Uterine smooth muscle cell (primary cell): ENCODE results near the gene EXOSC2. TPM values are rescaled to one million over a fixed set of nuclear protein-coding genes. Genes with fewer than 3 reads are reported as not detected.

Experiments used
- total RNA-seq: library from RNA; depleted of rRNA; stranded (reverse); fragments of >200 nt; gene quantifications from 2 replicates; pipeline ENCODE4 v1.2.3, GENCODE V29; 2014

EXOSC2 gene, protein sequence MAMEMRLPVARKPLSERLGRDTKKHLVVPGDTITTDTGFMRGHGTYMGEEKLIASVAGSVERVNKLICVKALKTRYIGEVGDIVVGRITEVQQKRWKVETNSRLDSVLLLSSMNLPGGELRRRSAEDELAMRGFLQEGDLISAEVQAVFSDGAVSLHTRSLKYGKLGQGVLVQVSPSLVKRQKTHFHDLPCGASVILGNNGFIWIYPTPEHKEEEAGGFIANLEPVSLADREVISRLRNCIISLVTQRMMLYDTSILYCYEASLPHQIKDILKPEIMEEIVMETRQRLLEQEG
- 33.1 and 77.2 TPM in 2 replicates for total RNA-seq

DNA sequence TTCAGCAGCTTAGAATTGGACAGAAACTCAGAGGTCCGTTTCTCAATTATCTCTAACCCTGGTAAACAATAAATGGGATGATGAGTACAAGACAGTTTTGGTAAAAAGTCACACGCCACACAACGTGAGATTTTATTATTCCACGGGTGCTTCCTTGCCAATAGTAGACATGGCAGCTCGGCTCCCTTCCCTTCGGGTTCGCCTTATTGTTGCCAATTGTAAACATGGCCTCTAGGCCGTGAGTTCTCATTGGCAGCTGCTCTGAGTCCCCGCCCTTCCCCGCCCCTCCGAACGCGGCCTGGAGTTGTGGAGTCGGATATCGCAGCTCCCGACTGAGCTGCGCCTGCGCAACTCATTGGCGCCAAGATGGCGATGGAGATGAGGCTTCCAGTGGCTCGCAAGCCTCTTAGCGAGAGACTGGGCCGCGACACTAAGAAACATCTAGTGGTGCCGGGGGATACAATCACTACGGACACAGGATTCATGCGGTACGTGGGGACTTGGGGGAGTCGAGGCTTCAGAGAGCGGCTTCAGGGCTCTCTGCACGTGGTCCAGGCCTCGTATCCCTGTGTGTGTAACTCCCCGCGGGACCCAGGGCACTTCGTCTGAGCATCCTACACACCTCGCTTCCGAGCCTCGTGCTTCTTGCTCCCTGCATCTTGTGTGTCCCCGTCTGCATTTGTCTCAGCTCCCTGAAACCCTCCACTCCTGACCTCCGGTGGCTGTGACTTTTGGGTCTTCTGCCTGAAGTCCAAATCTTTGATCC is at the start of gene EXOSC2:
Gene EXOSC2 (plus strand): TSS at position 355 of the 766 bp plus-strand sequence. CDS start 12 bp downstream, at position 367.

DNA sequence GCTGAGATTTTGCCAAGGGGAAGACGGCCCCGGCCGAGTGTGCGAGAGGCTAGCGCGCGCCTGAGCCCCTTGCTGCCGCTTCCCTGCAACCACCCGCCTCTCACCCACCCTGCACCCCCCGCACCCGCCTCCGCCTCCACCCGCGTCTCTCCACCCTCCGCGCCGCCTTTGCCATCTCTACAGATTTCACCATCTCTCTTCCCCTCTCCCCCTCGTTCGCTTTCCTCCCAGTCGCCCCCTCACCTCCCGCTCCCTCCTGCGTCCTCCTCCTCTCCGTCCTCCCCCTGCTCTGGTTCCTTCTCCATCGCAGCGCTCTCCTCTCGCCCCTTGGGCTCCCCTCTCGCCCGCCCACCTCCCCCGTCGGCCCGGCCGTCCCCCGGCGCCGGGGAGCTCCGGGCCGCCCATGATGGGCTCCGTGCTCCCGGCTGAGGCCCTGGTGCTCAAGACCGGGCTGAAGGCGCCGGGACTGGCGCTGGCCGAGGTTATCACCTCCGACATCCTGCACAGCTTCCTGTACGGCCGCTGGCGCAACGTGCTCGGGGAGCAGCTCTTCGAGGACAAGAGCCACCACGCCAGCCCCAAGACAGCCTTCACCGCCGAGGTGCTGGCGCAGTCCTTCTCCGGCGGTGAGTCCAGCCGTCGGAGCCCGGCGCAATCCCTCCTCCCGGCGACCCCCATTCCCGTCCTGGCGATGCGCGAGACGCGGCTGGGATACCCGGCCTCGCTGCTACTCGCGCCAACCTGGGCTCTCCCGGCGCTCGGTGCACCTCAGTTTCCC is 29.1 kb upstream of the EXOSC2 start, which contains the start of gene PRDM12:
Gene PRDM12 (plus strand): TSS at position 344 of the 778 bp plus-strand sequence. CDS start 60 bp downstream, at position 404.

Other genes with a start within 250 kb of the EXOSC2 start
- 45.8 and 186 TPM in 2 replicates for gene ASS1, start 248.8 kb upstream of the EXOSC2 start, total RNA-seq
- gene FUBP3, start 114.2 kb upstream of the EXOSC2 start, total RNA-seq = 41.9 and 48.9 TPM in 2 replicates
- gene PRDM12, start 29.2 kb upstream of the EXOSC2 start, total RNA-seq = under 0.01 TPM in 1 of 2 replicates, not detected in the other
- gene ABL1, start 141.5 kb downstream of the EXOSC2 start, total RNA-seq = 51.7 and 62.4 TPM in 2 replicates
- gene QRFP, start 203.0 kb downstream of the EXOSC2 start, total RNA-seq = not detected in 2 replicates
- gene FIBCD1, start 245.5 kb downstream of the EXOSC2 start, total RNA-seq = 1.4 and 2.1 TPM in 2 replicates